Adrenal gland (tissue), 19 donors: ENCODE measurements around the gene COL18A1. TPM values are rescaled to one million over a fixed set of nuclear protein-coding genes. Genes with fewer than 3 reads are reported as not detected.
A peak's percentile ranks its signal among the peaks of the same experiment; 100 is the strongest.

Source experiments
- DNase-seq, 7 donors: peaks; one replicate each; pipeline ENCODE4 v3.0.0-alpha.2; 2019 to 2020
- H3K27ac ChIP-seq, 5 donors: fragments of 200-600 bp; sonication (generic) in 4 of 5; 1 replicate in 3 of 5; 2 replicates in 2 of 5; pipeline versions ENCODE4 v1.5.1 to v1.8.0; 2016 to 2020; ENCODE audit warnings: mild to moderate bottlenecking in 1 of 5
- H3K27me3 ChIP-seq: fragments of 200-600 bp; 2 replicates; pipeline ENCODE4 v1.8.0; 2021
- H3K36me3 ChIP-seq, 2 donors: fragments of 200-600 bp; replicated peaks in 1 of 2; 1 replicate in 1 of 2; 2 replicates in 1 of 2; pipeline versions ENCODE4 v1.5.1 to v1.8.0; 2018 to 2022
- H3K4me1 ChIP-seq, 2 donors: fragments of 200-600 bp; replicated peaks in 1 of 2; 1 replicate in 1 of 2; 2 replicates in 1 of 2; pipeline versions ENCODE4 v1.5.1 to v1.8.0; 2018 to 2021
- H3K4me3 ChIP-seq, 4 donors: fragments of 200-600 bp; sonication (generic) in 3 of 4; one replicate each; pipeline ENCODE4 v1.5.1; 2016 to 2018
- H3K9me3 ChIP-seq, 3 donors: fragments of 200-600 bp; sonication (generic) in 1 of 3; replicated peaks in 1 of 3; 1 replicate in 2 of 3; 2 replicates in 1 of 3; pipeline versions ENCODE4 v1.5.1 to v1.8.0; 2016 to 2021
- POLR2A ChIP-seq, 2 donors: fragments of 450-650 bp; IDR thresholded peaks; one replicate each; pipeline ENCODE4 v1.6.1; 2017; ENCODE audit warnings: antibody characterized with exemption in 2 of 2, mild to moderate bottlenecking in 2 of 2, moderate library complexity in 1 of 2
- WGBS, 4 donors: extraction: QIAGEN DNeasy Blood & Tissue Kit in 2 of 4; methylation state at CpG; one replicate each; pipeline versions ENCODE4 v1.1.5 to v1.1.7; 2013 to 2017; 5-methylcytosine and 5-hydroxymethylcytosine counted together
- intact Hi-C, 2 donors: fragments of 100-400 bp; cut with DNase I; formaldehyde crosslinking; loops; one replicate each; pipeline versions ENCODE4 v1.14.1 to v1.15.0; 2022 to 2023
- long read RNA-seq, 10 donors: library from polyadenylated mRNA in 3 of 10; unstranded in 2 of 10; stranded (forward) in 1 of 10; transcript quantifications; one replicate each; pipeline ENCODE4 v2.0.0 and lab custom pipeline, GENCODE V29; 2021 to 2026
- polyA plus RNA-seq, 3 donors: library from polyadenylated mRNA; stranded (reverse); fragments of 200-250 nt in 2 of 3; fragments of 350-450 nt in 1 of 3; fragmentation: Illumina TruSeq in 1 of 3; extraction: RNeasy Lipid Tissue Mini Kit (QIAGEN cat#74804) in 1 of 3; gene quantifications; one replicate each; pipeline ENCODE4 v1.2.3, GENCODE V29; 2013 to 2014
- total RNA-seq, 9 donors: library from RNA; depleted of rRNA in 4 of 9; stranded (reverse); fragments of >200 nt in 4 of 9; fragments of 120-200 nt in 1 of 9; fragmentation: NEBNext Ultra II Directional in 1 of 9; extraction: Animal tissue kit (Norgen Biotek cat#: 25700) in 1 of 9; gene quantifications; one replicate each; pipeline versions ENCODE4 v1.1.0 to v1.2.4, GENCODE V29; 2013 to 2023
- TF ChIP-seq, protein P1 (sequence below), 6 experiments: fragments of 450-650 bp in 4 of 6; fragments of 200-600 bp in 2 of 6; sonication (generic) in 1 of 6; IDR thresholded peaks; 1 replicate in 5 of 6; 2 replicates in 1 of 6; pipeline versions ENCODE4 v1.5.1 to v1.8.0; 2016 to 2021; ENCODE audit warnings: antibody characterized with exemption in 6 of 6, mild to moderate bottlenecking in 2 of 6, moderate library complexity in 1 of 6
- donor health status: healthy with polysubstance abuse.
- donor health status: Bipolar disorder and iron deficiency.
- donor health status: DM: yes; HTN: yes; CAD: no.
- donor health status: DM: no; HTN: no; CAD: no.
- donor health status: DM: no; HTN: no; CAD: no.
- donor health status: DM: yes; HTN: yes; CAD: no.

The COL18A1 gene
- total RNA-seq (100 to 1,000 TPM in 7 of 9 donors, 10 to 100 TPM in 2; 13.8 to 244 (median 132) TPM), polyA plus RNA-seq (100 to 1,000 TPM in 2 of 3 donors, 10 to 100 TPM in 1; 10.9 to 201 (median 163) TPM)
- long read RNA-seq, donor 1, partial matches to known transcripts, result 9 of 9 reads
- long read RNA-seq, donor 1, other reads (novel, unspliced or antisense), result 0 of 9 reads
- long read RNA-seq, donor 2, result 0 reads
- long read RNA-seq, donor 3, partial matches to known transcripts, result 6 of 6 reads
- long read RNA-seq, donor 3, other reads (novel, unspliced or antisense), result 0 of 6 reads
- long read RNA-seq, donor 4, partial matches to known transcripts, result 2 of 9 reads
- long read RNA-seq, donor 4, other reads (novel, unspliced or antisense), result 6 of 9 reads
- long read RNA-seq, donor 5, full-length matches to known transcripts, result 396 of 744 reads
- long read RNA-seq, donor 5, partial matches to known transcripts, result 159 of 744 reads
- long read RNA-seq, donor 5, other reads (novel, unspliced or antisense), result 189 of 744 reads
- long read RNA-seq, donor 6, partial matches to known transcripts, result 10 of 14 reads
- long read RNA-seq, donor 6, other reads (novel, unspliced or antisense), result 4 of 14 reads
- long read RNA-seq, donor 7, partial matches to known transcripts, result 11 of 11 reads
- long read RNA-seq, donor 7, other reads (novel, unspliced or antisense), result 0 of 11 reads
- long read RNA-seq, donor 8, full-length matches to known transcripts, result 1 of 22 reads
- long read RNA-seq, donor 8, partial matches to known transcripts, result 21 of 22 reads
- long read RNA-seq, donor 8, other reads (novel, unspliced or antisense), result 0 of 22 reads
- long read RNA-seq, donor 9, result 0 reads
- long read RNA-seq, donor 10, partial matches to known transcripts, result 22 of 22 reads
- long read RNA-seq, donor 10, other reads (novel, unspliced or antisense), result 0 of 22 reads

DNA sequence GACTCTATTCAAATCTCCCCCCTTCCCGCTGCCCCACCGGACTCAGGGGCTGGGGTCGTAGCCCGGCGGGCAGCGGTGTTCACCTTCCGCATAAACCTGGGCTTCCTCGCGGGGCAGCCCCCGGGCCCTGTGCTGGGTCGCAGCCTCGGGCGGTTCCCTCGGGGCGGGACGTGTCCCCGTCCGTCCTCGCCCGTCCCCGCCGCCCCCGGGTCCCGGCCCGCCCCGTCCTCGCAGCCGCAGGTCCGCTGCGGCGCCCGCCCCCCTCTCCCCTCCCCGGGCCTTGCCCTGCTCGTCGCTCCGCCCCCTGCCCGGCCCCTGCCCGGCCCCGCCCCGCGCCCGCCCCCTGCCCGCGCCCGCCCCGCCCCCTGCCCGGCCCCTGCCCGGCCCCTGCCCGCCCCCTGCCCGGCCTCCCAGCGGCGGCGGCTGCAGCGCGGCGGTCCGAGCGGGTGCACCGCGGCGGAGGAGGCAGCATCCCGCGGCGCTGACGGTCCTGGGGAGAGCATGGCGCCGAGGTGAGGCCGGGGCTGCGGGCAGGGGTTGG is at the start of gene COL18A1:
TSS of gene COL18A1 (plus strand) at position 436 of the 541 bp plus-strand sequence. CDS start at position 502, 66 bp downstream.
- Histone ChIP-seq H3K36me3 (no peaks in the 10 kb centered on the region), H3K4me1 (peaks cover 11 to 38% of the 10 kb centered on the region in 2 donors), H3K4me3 (peak within 1 kb of the TSS in 2 of 4 donors; percentile 19 to 91), H3K27ac (peak within 1 kb of the TSS; percentile 78 to 96 (median 88)), H3K27me3 (no peaks in the 10 kb centered on the region), H3K9me3 (no peaks in the 10 kb centered on the region)
- intact Hi-C loops, result loop anchor here in 1 of 2 donors (10.0 kb wide), 1 partner anchor 110 kb away; no protein-coding TSS in a partner anchor
- peak; percentile 55 to 83 (median 68) for DNase-seq
- TF ChIP-seq, protein P1, sequence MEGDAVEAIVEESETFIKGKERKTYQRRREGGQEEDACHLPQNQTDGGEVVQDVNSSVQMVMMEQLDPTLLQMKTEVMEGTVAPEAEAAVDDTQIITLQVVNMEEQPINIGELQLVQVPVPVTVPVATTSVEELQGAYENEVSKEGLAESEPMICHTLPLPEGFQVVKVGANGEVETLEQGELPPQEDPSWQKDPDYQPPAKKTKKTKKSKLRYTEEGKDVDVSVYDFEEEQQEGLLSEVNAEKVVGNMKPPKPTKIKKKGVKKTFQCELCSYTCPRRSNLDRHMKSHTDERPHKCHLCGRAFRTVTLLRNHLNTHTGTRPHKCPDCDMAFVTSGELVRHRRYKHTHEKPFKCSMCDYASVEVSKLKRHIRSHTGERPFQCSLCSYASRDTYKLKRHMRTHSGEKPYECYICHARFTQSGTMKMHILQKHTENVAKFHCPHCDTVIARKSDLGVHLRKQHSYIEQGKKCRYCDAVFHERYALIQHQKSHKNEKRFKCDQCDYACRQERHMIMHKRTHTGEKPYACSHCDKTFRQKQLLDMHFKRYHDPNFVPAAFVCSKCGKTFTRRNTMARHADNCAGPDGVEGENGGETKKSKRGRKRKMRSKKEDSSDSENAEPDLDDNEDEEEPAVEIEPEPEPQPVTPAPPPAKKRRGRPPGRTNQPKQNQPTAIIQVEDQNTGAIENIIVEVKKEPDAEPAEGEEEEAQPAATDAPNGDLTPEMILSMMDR (IDR thresholded peaks at IDR 0.05), result no peak
- TF ChIP-seq POLR2A (IDR thresholded peaks at IDR 0.05), result peak in 1 of 2 donors; percentile 28
- 0 to 2% (median 2%) methylated on average over 2 to 65 of the region's 69 CpGs for WGBS, 4 donors

DNA sequence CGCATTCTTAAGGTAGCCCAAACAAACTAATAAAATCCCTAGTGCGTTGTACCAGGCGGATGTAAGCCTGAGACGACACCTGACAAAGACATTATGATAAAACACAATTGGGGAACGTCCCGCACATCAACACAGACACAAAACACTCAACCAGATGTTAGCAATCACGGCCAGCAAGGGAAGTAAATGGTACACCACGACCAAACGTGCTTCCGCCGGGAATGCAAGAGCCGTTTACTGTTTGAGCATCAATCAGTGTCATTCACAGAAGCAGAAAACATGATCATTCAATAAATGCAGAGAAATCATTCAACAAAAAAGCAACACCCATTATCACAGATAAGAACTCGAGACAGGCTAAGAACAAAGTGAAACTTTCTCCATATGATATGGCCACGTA is 49.4 kb upstream of the COL18A1 start:
- intact Hi-C loops, result no loop called here
- H3K4me3 ChIP-seq, result no peak overlapping the region

DNA sequence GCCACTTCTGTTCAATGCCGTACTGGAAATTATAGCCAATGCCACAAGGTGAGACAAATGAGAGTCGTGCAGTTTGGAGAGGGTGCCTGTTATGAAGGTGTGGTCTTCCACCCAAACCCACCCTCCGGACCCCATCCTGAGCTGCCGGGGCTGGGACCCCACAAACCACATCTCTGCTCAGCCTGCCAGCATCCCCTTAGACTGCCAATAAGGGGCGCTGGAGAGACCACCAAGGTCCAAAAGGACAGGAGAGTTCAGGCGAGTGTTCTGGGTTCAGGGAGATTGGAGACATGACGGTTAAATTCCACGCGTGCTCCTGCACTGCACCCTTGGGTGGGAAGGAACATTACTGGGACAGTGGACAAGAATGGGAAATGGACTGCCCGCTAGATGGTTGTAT is 48.7 kb upstream of the COL18A1 start:
- Histone ChIP-seq H3K4me1 (no peaks in the 10 kb centered on the region), H3K4me3 (no peak overlapping the region), H3K27ac (peak overlapping the region in 3 of 5 donors; percentile 32 to 80 (median 80)), H3K36me3 (no peaks in the 10 kb centered on the region), H3K9me3 (no peaks in the 10 kb centered on the region), H3K27me3 (no peaks in the 10 kb centered on the region)
- no peak for DNase-seq
- WGBS, 4 donors, result 87 to 92% (median 90%) methylated on average over 9 to 10 of the region's 10 CpGs
- TF ChIP-seq, protein P1 (IDR thresholded peaks at IDR 0.05), result no peak
- no peak for TF ChIP-seq POLR2A (IDR thresholded peaks at IDR 0.05)
- intact Hi-C loops, result no loop called here

More for the DNA sequence above, 49.4 kb upstream of the COL18A1 start:
- H3K4me1 ChIP-seq, result peaks cover 0 to 2% of the 10 kb centered on the region in 2 donors
- WGBS, 4 donors, result 65 to 77% (median 73%) methylated on average over 14 of the region's 14 CpGs
- no peaks in the 10 kb centered on the region for H3K9me3 ChIP-seq
- H3K36me3 ChIP-seq, result no peaks in the 10 kb centered on the region
- TF ChIP-seq POLR2A (IDR thresholded peaks at IDR 0.05), result no peak
- TF ChIP-seq, protein P1 (IDR thresholded peaks at IDR 0.05), result no peak
- no peaks in the 10 kb centered on the region for H3K27me3 ChIP-seq
- no peak for DNase-seq
- H3K27ac ChIP-seq, result peak overlapping the region in 3 of 5 donors; percentile 37 to 80 (median 80)
